ENCODE measurements around the gene LRBA. TPM values are rescaled to one million over a fixed set of nuclear protein-coding genes. Genes with fewer than 3 reads are reported as not detected.

LRBA gene
- total RNA-seq, 1 donor from 2014 or later: 66.2 TPM

GRCh38 chr4:150884625-150885024 is 130.5 kb downstream of the LRBA start:
- H3K9me3 Mint-ChIP-seq: peaks cover 21% of the 10 kb centered on the region
- no peak overlapping the region for H3K4me3 Mint-ChIP-seq
- no peak for TF ChIP-seq CTCF (IDR thresholded peaks at IDR 0.05; ENCODE audit: unreplicated experiment)
- no peaks in the 10 kb centered on the region for H3K4me1 Mint-ChIP-seq
- peaks cover 33% of the 10 kb centered on the region for H3K36me3 Mint-ChIP-seq
- DNase-seq (ENCODE audit: low spot score in 2 of 2, unreplicated experiment in 2 of 2): no peak
- no peak overlapping the region for H3K27ac Mint-ChIP-seq
- no peaks in the 10 kb centered on the region for H3K27me3 Mint-ChIP-seq (ENCODE audit: low read depth)

- Mint-ChIP-seq H3K27me3 (ENCODE audit: low read depth) (no peaks in the 10 kb centered on the region), H3K36me3 (peaks cover 51% of the 10 kb centered on the region)
- TF ChIP-seq CTCF (IDR thresholded peaks at IDR 0.05; ENCODE audit: unreplicated experiment): no peak
Observed at GRCh38 chr4:150875367-150875766, 139.7 kb downstream of the LRBA start.

GRCh38 chr4:150874338-150875226 is 140.5 kb downstream of the LRBA start:
- DNase-seq (ENCODE audit: low spot score in 2 of 2, unreplicated experiment in 2 of 2): no peak
- no peak overlapping the region for H3K4me3 Mint-ChIP-seq
- peaks cover 31% of the 10 kb centered on the region for H3K9me3 Mint-ChIP-seq
- peaks cover 43% of the 10 kb centered on the region for H3K36me3 Mint-ChIP-seq
- no peak overlapping the region for H3K27ac Mint-ChIP-seq
- H3K4me1 Mint-ChIP-seq: no peaks in the 10 kb centered on the region
- H3K27me3 Mint-ChIP-seq (ENCODE audit: low read depth): no peaks in the 10 kb centered on the region
- no peak for TF ChIP-seq CTCF (IDR thresholded peaks at IDR 0.05; ENCODE audit: unreplicated experiment)

More at GRCh38 chr4:150875367-150875766, 139.7 kb downstream of the LRBA start:
- Mint-ChIP-seq H3K4me1 (no peaks in the 10 kb centered on the region), H3K4me3 (no peak overlapping the region), H3K27ac (no peak overlapping the region), H3K9me3 (peaks cover 38% of the 10 kb centered on the region)
- DNase-seq (ENCODE audit: low spot score in 2 of 2, unreplicated experiment in 2 of 2): no peak

GRCh38 chr4:150867148-150867547 is 147.9 kb downstream of the LRBA start:
- no peak overlapping the region for H3K4me3 Mint-ChIP-seq
- no peaks in the 10 kb centered on the region for H3K27me3 Mint-ChIP-seq (ENCODE audit: low read depth)
- TF ChIP-seq CTCF (IDR thresholded peaks at IDR 0.05; ENCODE audit: unreplicated experiment): peak; percentile 91
- no peaks in the 10 kb centered on the region for H3K4me1 Mint-ChIP-seq
- no peak overlapping the region for H3K27ac Mint-ChIP-seq
- DNase-seq (ENCODE audit: low spot score in 2 of 2, unreplicated experiment in 2 of 2): no peak
- H3K36me3 Mint-ChIP-seq: peaks cover 7% of the 10 kb centered on the region
- no peaks in the 10 kb centered on the region for H3K9me3 Mint-ChIP-seq

- DNase-seq (ENCODE audit: low spot score in 2 of 2, unreplicated experiment in 2 of 2): no peak
- no peaks in the 10 kb centered on the region for H3K9me3 Mint-ChIP-seq
- no peaks in the 10 kb centered on the region for H3K27me3 Mint-ChIP-seq (ENCODE audit: low read depth)
- H3K36me3 Mint-ChIP-seq: peaks cover 4% of the 10 kb centered on the region
- peaks cover 2% of the 10 kb centered on the region for H3K4me1 Mint-ChIP-seq
- no peak for TF ChIP-seq CTCF (IDR thresholded peaks at IDR 0.05; ENCODE audit: unreplicated experiment)
- no peak overlapping the region for H3K27ac Mint-ChIP-seq
- H3K4me3 Mint-ChIP-seq: no peak overlapping the region
Observed at GRCh38 chr4:150863456-150863855, 151.6 kb downstream of the LRBA start.
